GM21381 (cell line): ENCODE results near the gene MYLK.

ENCODE experiments used
- ATAC-seq: cut with Tn5 transposase; IDR thresholded peaks from one replicate; pipeline ENCODE4 v1.9.1; 2021; ENCODE audit warnings: mild to moderate bottlenecking, moderate library complexity; ENCODE audit not compliant: unreplicated experiment

The MYLK gene

DNA sequence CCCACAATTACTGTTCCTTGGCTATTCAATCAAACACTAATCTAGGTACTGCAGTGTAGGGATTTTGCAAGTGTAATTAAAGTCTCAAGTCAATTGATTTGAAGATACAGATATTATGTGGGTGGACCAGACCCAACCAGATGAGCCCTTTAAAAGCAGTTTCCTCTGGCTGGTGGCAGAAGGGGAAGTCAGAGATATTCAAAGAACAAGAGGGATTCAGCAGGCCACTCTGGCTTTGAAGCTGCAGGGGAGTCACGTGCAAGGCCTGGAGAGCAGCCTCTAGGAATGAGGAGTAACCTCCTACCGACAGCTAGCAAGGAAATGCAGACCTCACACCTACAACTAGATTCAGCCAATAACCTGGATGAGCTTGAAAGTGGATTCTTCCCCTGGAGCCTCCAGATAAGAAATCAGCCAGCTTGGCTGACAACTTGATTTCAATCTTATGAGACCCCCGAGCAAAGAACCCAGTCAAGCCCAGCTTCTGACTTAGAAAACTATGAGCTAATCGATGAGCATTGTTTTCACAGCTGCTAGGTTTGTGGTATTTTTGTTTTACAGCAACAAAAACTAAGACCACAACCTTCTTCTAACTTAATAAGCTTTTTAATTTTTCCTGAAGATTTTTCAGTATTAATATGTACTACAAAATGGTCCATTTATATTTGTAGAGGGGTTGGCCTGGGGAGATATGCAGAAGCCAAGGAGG lies 312.7 kb downstream of the MYLK start:
- no peak for ATAC-seq

GRCh38 chr3:123568875-123569274 lies 315.3 kb downstream of the MYLK start:
- no peak for ATAC-seq

DNA sequence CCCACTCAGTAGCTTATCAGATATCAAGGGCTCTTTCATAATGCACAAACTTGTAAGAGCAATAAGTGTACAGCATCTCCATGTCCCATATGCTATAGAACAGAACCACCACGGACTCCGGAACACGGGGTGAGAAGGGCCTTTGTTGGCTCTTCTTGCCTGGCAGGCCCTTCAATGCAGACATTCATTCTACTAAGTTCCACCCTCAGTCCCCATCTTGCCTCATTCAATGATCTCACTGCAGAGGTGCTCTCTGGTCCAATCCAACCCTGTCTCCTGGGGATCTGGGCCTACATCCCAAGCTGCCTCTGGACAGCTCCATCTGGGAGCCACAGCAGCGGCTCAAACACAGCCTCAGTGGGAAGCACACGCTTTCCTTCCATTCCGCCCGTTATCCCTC lies 316.1 kb downstream of the MYLK start:
- no peak for ATAC-seq

DNA sequence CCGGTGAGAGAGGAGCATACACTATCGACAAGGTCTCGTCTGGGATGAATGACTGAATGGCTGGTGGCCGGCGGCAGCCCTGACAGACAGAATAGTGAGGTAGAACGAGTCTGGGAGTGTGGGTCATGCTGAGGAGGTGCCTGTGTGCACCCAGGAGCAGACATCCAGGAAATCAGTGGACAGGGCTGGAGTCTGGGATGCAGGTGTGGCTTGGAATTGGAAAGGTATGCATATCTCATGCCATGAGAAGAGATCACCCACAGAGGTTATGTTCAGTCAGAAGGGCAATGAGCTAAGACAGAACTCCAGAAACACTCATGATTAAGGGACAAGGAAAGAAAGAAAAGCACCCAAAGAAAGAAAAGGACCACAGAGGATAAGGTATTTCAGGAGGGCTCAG lies 320.1 kb downstream of the MYLK start:
- no peak for ATAC-seq

GRCh38 chr3:123562547-123562946 lies 321.6 kb downstream of the MYLK start:
- ATAC-seq, result no peak

DNA sequence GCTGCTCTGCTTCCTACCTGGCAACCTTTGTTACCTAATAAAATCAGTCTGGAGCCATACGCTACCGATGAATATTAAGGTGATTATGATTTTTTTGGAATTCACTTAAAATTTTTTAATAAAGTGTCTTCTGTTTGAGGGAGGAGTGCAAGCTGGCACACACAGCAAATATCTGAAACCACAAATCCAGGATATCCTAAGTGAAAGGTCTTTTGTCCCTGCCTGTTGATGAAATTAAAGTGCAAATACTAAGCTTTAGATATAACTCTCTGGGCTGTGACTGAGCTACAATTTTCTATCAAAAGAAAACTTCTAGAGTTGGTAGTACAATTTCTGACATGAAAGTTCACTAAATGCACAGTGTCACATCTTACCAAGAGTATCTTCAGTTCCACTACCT lies 322.9 kb downstream of the MYLK start:
- ATAC-seq, result no peak
